Muscle of back (tissue), 11 donors: ENCODE data around the gene GPR27. TPM values are rescaled to one million over a fixed set of nuclear protein-coding genes. Genes with fewer than 3 reads are reported as not detected.

Experiments
- DNase-seq, 3 donors: peaks; one replicate each; pipeline versions ENCODE4 v3.0.0 to v3.0.0-alpha.2; 2013
- polyA plus RNA-seq, 10 donors: library from polyadenylated mRNA; unstranded; fragments of 120-200 nt; gene quantifications; one replicate each; pipeline ENCODE4 v1.2.1, GENCODE V29; 2013; ENCODE audit not compliant: insufficient read length in 10 of 10

Gene GPR27
- polyA plus RNA-seq, 10 donors: 2.1 to 7.1 (median 2.7) TPM

- DNase-seq: peak in 1 of 3 donors; percentile 50
Observed at GRCh38 chr3:71784914-71785531, 31.4 kb downstream of the GPR27 start, which contains the start of gene PROK2. TSS of gene PROK2 (minus strand) at chr3:71785148. CDS start at chr3:71785052, 96 bp downstream.

- DNase-seq: peak in 1 of 3 donors; percentile 54
Observed at GRCh38 chr3:71785532-71786216, 32.0 kb downstream of the GPR27 start.

GRCh38 chr3:71786217-71786549, 32.5 kb downstream of the GPR27 start:
- DNase-seq: peak in 1 of 3 donors; percentile 52

GRCh38 chr3:71786551-71786950, 32.9 kb downstream of the GPR27 start:
- DNase-seq: peak in 2 of 3 donors; percentile 62 to 71

- DNase-seq: no peak
Observed at GRCh38 chr3:71787851-71788405, 34.3 kb downstream of the GPR27 start.

- no peak for DNase-seq
Observed at GRCh38 chr3:71789922-71790321, 36.3 kb downstream of the GPR27 start.

- no peak for DNase-seq
Observed at GRCh38 chr3:71791634-71792033, 38.0 kb downstream of the GPR27 start.

- DNase-seq: no peak
Observed at GRCh38 chr3:71796290-71796689, 42.6 kb downstream of the GPR27 start.

GRCh38 chr3:71797455-71797854, 43.8 kb downstream of the GPR27 start:
- no peak for DNase-seq

- DNase-seq: no peak
Observed at GRCh38 chr3:71800023-71800422, 46.4 kb downstream of the GPR27 start.

GRCh38 chr3:71801986-71802385, 48.3 kb downstream of the GPR27 start:
- no peak for DNase-seq

GRCh38 chr3:71803248-71803647, 49.6 kb downstream of the GPR27 start:
- no peak for DNase-seq

GRCh38 chr3:71805199-71805598, 51.5 kb downstream of the GPR27 start:
- DNase-seq: no peak

GRCh38 chr3:71805691-71806090, 52.0 kb downstream of the GPR27 start:
- no peak for DNase-seq

Other genes starting within 250 kb of the GPR27 start
- 10 to 100 TPM; 17.1 to 26.3 (median 20.8) TPM for gene FOXP1, start 170.1 kb upstream of the GPR27 start, polyA plus RNA-seq
- gene EIF4E3, start 28.5 kb upstream of the GPR27 start, polyA plus RNA-seq: 10 to 100 TPM in 5 of 10 donors, 1 to 10 TPM in 5; 6.5 to 12.6 (median 9.9) TPM
- 1 to 10 TPM in 3 of 10 donors, under 1 TPM in 7; 0.25 to 2.4 (median 0.82) TPM for gene PROK2, start 31.3 kb downstream of the GPR27 start, polyA plus RNA-seq